Panc1 (cell line): ENCODE data around the gene C11orf98. TPM values are rescaled to one million over a fixed set of nuclear protein-coding genes. Genes with fewer than 3 reads are reported as not detected.

Experiments
- ATAC-seq: fragments of 200-7000 bp; cut with Tn5 transposase; 2 replicates; pipeline ENCODE4 v1.9.1; 2020; ENCODE audit warnings: mild to moderate bottlenecking, moderate library complexity
- BruUV-seq: library from RNA; stranded (reverse); fragments of 400-500 nt; replicated peaks from 2 replicates; lab custom pipeline; 2021; lab: Mats Ljungman, UMichigan
- CTCF ChIA-PET: fragments of 300-600 bp; sonication (Branson Sonifier 250); formaldehyde crosslinking; loops from one replicate; lab custom pipeline; 2022; ENCODE audit warnings: antibody characterized with exemption; lab: Charles Lee
- POLR2A ChIA-PET: fragments of 300-600 bp; sonication (Branson Sonifier 250); formaldehyde crosslinking; loops from one replicate; lab custom pipeline; 2022; ENCODE audit warnings: antibody characterized with exemption; lab: Charles Lee
- DNase-seq: peaks from one replicate; pipeline ENCODE4 v3.0.0-alpha.2; 2010; ENCODE audit warnings: low read depth, low spot score
- H3K27ac ChIP-seq: 2 replicates; pipeline ENCODE4 v1.5.1; 2011; ENCODE audit warnings: mild to moderate bottlenecking, low read length, inconsistent platforms
- H3K27me3 ChIP-seq: fragments of 200-500 bp; sonication (Bioruptor generic); 2 replicates; pipeline ENCODE4 v1.6.0; 2014; ENCODE audit warnings: low read length, inconsistent platforms; ENCODE audit not compliant: control insufficient read depth, insufficient read depth
- H3K36me3 ChIP-seq: fragments of 200-500 bp; sonication (Bioruptor generic); 2 replicates; pipeline ENCODE4 v1.5.1; 2014; ENCODE audit warnings: inconsistent platforms, mild to moderate bottlenecking, low read length, moderate library complexity; ENCODE audit not compliant: control insufficient read depth, insufficient read depth
- H3K4me1 ChIP-seq: 2 replicates; pipeline ENCODE4 v1.5.1; 2011; ENCODE audit warnings: inconsistent platforms, mild to moderate bottlenecking, low read length, moderate library complexity; ENCODE audit not compliant: control insufficient read depth, insufficient read depth
- H3K4me3 ChIP-seq, 2 experiments: 2 replicates each; pipeline ENCODE4 v1.5.1; 2011 to 2012; ENCODE audit warnings: low read depth in 2 of 2, low read length in 2 of 2, mild to moderate bottlenecking in 2 of 2, inconsistent platforms in 1 of 2, moderate library complexity in 1 of 2
- H3K9me3 ChIP-seq: fragments of 200-500 bp; sonication (Bioruptor generic); 2 replicates; pipeline ENCODE4 v1.5.1; 2014; ENCODE audit warnings: low read depth, mild to moderate bottlenecking, inconsistent platforms, low read length, moderate library complexity; ENCODE audit not compliant: control insufficient read depth, insufficient read depth
- POLR2AphosphoS5 ChIP-seq: IDR thresholded peaks from 2 replicates; pipeline ENCODE4 v1.6.1; 2012; ENCODE audit warnings: mild to moderate bottlenecking, low read depth, low read length, moderate library complexity
- SIN3A ChIP-seq: IDR thresholded peaks from 2 replicates; pipeline ENCODE4 v1.6.1; 2012; ENCODE audit warnings: low read depth, mild to moderate bottlenecking, low read length, moderate library complexity, borderline replicate concordance; ENCODE audit not compliant: insufficient read depth
- TCF7L2 ChIP-seq: IDR thresholded peaks from 2 replicates; pipeline ENCODE4 v1.6.1; 2011; ENCODE audit warnings: mild to moderate bottlenecking, low read depth, low read length, inconsistent platforms
- in situ Hi-C: cut with HindIII; loops from 2 replicates; pipeline ENCODE4 v1.10.0; 2016; ENCODE audit warnings: low sequenced_read_pairs, low pct_unique_long_range_greater_than_20kb
- intact Hi-C: fragments of 100-400 bp; cut with micrococcal nuclease; formaldehyde crosslinking; loops from one replicate; pipeline ENCODE4 v1.10.0; 2022; ENCODE audit not compliant: unreplicated experiment
- total RNA-seq: library from RNA; stranded (reverse); gene quantifications from one replicate; pipeline ENCODE4 v1.2.1, GENCODE V29; 2021; ENCODE audit not compliant: unreplicated experiment
- TF ChIP-seq, protein P1 (sequence below), 2 experiments: IDR thresholded peaks; 2 replicates each; pipeline ENCODE4 v1.6.1; 2011 to 2012; ENCODE audit warnings: low read depth in 2 of 2, control low read depth in 1 of 2, low read length in 1 of 2, mild to moderate bottlenecking in 1 of 2, moderate library complexity in 1 of 2; ENCODE audit not compliant: insufficient read depth in 1 of 2
- TF ChIP-seq, protein P2 (sequence below): fragments of 450-650 bp; IDR thresholded peaks from 2 replicates; pipeline ENCODE4 v1.5.1; 2017; ENCODE audit warnings: mild to moderate bottlenecking

The C11orf98 gene
- total RNA-seq, 1 experiment from 2014 or later = 96.7 TPM

DNA sequence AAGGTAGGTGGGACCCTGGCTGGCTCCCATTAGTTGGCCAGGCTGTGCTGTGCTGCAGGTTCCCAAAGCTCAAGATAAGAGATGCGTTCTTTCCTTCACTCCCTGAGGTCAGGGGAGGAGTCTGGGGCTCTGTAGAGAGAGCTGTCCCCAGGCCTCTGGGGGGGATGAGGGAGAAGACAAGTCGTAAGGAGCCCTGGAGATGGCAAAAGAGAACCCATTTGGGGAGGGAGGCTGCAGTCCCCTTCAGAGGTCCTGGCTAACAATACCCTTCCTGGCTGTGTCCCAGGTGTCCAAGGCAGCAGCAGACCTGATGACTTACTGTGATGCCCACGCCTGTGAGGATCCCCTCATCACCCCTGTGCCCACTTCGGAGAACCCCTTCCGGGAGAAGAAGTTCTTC, 43.4 kb upstream of the C11orf98 start:
- 0 out of 2 replicates have a peak, but pooled peaks have one; percentile 23 for TF ChIP-seq POLR2AphosphoS5
- TF ChIP-seq TCF7L2 = no peak

DNA sequence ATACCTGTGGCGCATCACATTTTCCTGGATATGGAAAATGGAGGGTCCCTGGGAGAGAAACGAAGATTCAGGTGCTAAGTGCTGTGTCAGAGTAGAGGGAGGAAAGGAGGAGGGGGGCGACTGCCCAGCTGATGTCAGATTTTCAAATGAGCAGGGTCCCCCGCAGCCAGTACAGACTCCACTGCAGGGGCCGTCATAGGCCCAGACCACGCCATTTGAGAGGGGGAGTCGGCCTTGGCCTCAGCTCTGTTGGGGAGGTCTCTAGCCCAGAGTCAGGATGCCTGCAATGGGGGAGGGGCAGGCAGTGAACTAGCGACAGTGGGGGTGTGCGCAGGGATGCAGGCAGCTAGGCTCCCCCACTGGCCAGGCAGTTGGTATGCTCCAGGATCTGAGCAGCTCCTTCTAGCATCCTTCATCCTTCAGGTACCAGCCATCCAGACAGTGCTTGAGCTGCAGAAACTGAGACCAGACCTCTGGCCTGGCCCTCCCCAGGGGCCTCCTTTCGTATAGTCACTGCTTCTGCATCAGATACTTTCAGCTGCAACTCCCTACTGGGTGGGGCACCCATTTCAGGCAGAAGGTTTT, 42.4 kb upstream of the C11orf98 start, which contains the start of the genes BSCL2 and GNG3:
BSCL2 (minus strand) TSS at position 148 of the 585 bp plus-strand sequence. CDS start 229 bp downstream, outside the sequence.
GNG3 (plus strand) TSS at position 400 of the 585 bp plus-strand sequence. CDS start 620 bp downstream, outside the sequence.
- CTCF ChIA-PET = no interaction called here
- peak within 1 kb of the TSS; percentile 77 to 89 for H3K4me3 ChIP-seq
- no peaks in the 10 kb centered on the region for H3K27me3 ChIP-seq
- H3K9me3 ChIP-seq = no peaks in the 10 kb centered on the region
- ATAC-seq = no peak
- no peak for TF ChIP-seq POLR2AphosphoS5
- TF ChIP-seq, protein P1, sequence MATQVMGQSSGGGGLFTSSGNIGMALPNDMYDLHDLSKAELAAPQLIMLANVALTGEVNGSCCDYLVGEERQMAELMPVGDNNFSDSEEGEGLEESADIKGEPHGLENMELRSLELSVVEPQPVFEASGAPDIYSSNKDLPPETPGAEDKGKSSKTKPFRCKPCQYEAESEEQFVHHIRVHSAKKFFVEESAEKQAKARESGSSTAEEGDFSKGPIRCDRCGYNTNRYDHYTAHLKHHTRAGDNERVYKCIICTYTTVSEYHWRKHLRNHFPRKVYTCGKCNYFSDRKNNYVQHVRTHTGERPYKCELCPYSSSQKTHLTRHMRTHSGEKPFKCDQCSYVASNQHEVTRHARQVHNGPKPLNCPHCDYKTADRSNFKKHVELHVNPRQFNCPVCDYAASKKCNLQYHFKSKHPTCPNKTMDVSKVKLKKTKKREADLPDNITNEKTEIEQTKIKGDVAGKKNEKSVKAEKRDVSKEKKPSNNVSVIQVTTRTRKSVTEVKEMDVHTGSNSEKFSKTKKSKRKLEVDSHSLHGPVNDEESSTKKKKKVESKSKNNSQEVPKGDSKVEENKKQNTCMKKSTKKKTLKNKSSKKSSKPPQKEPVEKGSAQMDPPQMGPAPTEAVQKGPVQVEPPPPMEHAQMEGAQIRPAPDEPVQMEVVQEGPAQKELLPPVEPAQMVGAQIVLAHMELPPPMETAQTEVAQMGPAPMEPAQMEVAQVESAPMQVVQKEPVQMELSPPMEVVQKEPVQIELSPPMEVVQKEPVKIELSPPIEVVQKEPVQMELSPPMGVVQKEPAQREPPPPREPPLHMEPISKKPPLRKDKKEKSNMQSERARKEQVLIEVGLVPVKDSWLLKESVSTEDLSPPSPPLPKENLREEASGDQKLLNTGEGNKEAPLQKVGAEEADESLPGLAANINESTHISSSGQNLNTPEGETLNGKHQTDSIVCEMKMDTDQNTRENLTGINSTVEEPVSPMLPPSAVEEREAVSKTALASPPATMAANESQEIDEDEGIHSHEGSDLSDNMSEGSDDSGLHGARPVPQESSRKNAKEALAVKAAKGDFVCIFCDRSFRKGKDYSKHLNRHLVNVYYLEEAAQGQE (IDR thresholded peaks at IDR 0.05; ENCODE audit: insufficient read depth in 1 of 2, low read depth in 2 of 2, low read length in 1 of 2) = no peak
- TF ChIP-seq TCF7L2 = no peak
- TF ChIP-seq, protein P2, sequence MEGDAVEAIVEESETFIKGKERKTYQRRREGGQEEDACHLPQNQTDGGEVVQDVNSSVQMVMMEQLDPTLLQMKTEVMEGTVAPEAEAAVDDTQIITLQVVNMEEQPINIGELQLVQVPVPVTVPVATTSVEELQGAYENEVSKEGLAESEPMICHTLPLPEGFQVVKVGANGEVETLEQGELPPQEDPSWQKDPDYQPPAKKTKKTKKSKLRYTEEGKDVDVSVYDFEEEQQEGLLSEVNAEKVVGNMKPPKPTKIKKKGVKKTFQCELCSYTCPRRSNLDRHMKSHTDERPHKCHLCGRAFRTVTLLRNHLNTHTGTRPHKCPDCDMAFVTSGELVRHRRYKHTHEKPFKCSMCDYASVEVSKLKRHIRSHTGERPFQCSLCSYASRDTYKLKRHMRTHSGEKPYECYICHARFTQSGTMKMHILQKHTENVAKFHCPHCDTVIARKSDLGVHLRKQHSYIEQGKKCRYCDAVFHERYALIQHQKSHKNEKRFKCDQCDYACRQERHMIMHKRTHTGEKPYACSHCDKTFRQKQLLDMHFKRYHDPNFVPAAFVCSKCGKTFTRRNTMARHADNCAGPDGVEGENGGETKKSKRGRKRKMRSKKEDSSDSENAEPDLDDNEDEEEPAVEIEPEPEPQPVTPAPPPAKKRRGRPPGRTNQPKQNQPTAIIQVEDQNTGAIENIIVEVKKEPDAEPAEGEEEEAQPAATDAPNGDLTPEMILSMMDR = no peak
- no peak for TF ChIP-seq SIN3A
- peaks cover 23% of the 10 kb centered on the region for H3K4me1 ChIP-seq
- no peaks in the 10 kb centered on the region; the same call in 1 of the 2 replicates for H3K36me3 ChIP-seq
- POLR2A ChIA-PET = no interaction called here
- peak within 1 kb of the TSS; percentile 80 for H3K27ac ChIP-seq
- intact Hi-C loops = no loop called here
- in situ Hi-C loops = no loop called here
- BruUV-seq = no TSS peak
- DNase-seq = no peak

More for the DNA sequence above, 43.4 kb upstream of the C11orf98 start:
- no TSS peak for BruUV-seq
- DNase-seq (no peak), ATAC-seq (no peak)
- Histone ChIP-seq H3K4me3 (no peak overlapping the region), H3K4me1 (peaks cover 27% of the 10 kb centered on the region), H3K27ac (no peak overlapping the region; the same call in 1 of the 2 replicates), H3K36me3 (peaks cover 4% of the 10 kb centered on the region), H3K27me3 (no peaks in the 10 kb centered on the region), H3K9me3 (no peaks in the 10 kb centered on the region)
- ChIA-PET POLR2A (no interaction called here), CTCF (no interaction called here)
- intact Hi-C loops = no loop called here
- in situ Hi-C loops = no loop called here

DNA sequence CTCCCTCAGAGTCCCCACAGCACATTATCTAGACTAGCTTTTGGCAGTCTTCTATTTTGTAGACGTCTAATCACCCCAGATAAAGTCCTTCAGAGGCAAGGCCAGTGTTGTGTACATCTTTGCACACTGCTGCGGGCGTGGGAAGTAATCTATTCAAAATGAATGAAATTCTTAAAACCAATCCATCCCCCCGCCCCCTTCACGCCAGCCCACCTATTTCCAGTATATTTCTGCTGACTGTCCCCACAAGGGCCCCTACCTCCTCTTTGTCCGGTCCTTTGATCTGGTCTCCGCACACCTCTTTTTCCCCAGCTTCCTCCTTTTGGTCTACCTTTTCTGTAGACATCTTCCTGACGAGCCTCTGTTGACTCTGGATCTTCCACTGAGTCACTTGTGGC, 41.8 kb upstream of the C11orf98 start:
- ChIA-PET POLR2A (no interaction called here), CTCF (no interaction called here)
- no TSS peak for BruUV-seq
- no peak for ATAC-seq
- H3K4me3 ChIP-seq = peak overlapping the region; percentile 77 to 89; a peak in 3 of 4 replicates
- no peaks in the 10 kb centered on the region for H3K9me3 ChIP-seq
- H3K27me3 ChIP-seq = no peaks in the 10 kb centered on the region
- in situ Hi-C loops = no loop called here
- TF ChIP-seq SIN3A (no peak), POLR2AphosphoS5 (no peak), TCF7L2 (no peak)
- TF ChIP-seq, protein P1 (IDR thresholded peaks at IDR 0.05; ENCODE audit: insufficient read depth in 1 of 2, low read depth in 2 of 2, low read length in 1 of 2) = no peak
- TF ChIP-seq, protein P2 = no peak
- no peaks in the 10 kb centered on the region; the same call in 1 of the 2 replicates for H3K36me3 ChIP-seq
- H3K4me1 ChIP-seq = peaks cover 23% of the 10 kb centered on the region
- DNase-seq = no peak
- H3K27ac ChIP-seq = peak overlapping the region; percentile 80
- intact Hi-C loops = no loop called here
